H1 (cell line): ENCODE data around the gene GPC3. TPM values are rescaled to one million over a fixed set of nuclear protein-coding genes. Genes with fewer than 3 reads are reported as not detected.

Source experiments
- CTCF ChIA-PET: fragments of 300-600 bp; sonication (Branson Sonifier 250); formaldehyde crosslinking; loops from one replicate; lab custom pipeline; 2021; ENCODE audit not compliant: partially characterized antibody; lab: Charles Lee
- POLR2A ChIA-PET: fragments of 300-600 bp; sonication (Branson Sonifier 250); formaldehyde crosslinking; loops from one replicate; lab custom pipeline; 2021; ENCODE audit warnings: inconsistent platforms; ENCODE audit not compliant: partially characterized antibody; lab: Charles Lee
- DNase-seq, 2 experiments: peaks; one replicate each; pipeline versions ENCODE4 v3.0.0 to v3.0.0-alpha.2; 2010 to 2022; ENCODE audit warnings: low spot score in 2 of 2, low read depth in 1 of 2, mixed read lengths in 1 of 2
- FAIRE-seq: peaks from 2 replicates; lab custom pipeline; 2011; peaks lifted over from hg19 to GRCh38; lab: Jason Lieb, UNC
- H2AFZ ChIP-seq: 2 replicates; pipeline ENCODE4 v1.8.1; 2012; ENCODE audit warnings: low read length, inconsistent platforms
- H2AK5ac ChIP-seq: 2 replicates; pipeline ENCODE4 v1.6.1; 2013; ENCODE audit warnings: low read depth, low read length
- H2BK120ac ChIP-seq: replicated peaks from 2 replicates; pipeline ENCODE3; 2013; ENCODE audit warnings: low read depth, low read length, inconsistent platforms
- H2BK12ac ChIP-seq: 2 replicates; pipeline ENCODE4 v1.6.1; 2013; ENCODE audit warnings: low read depth, low read length
- H2BK15ac ChIP-seq: 2 replicates; pipeline ENCODE4 v1.6.1; 2013; ENCODE audit warnings: low read length
- H2BK20ac ChIP-seq: 2 replicates; pipeline ENCODE4 v1.6.1; 2013; ENCODE audit warnings: low read length
- H2BK5ac ChIP-seq: 2 replicates; pipeline ENCODE4 v1.6.1; 2013; ENCODE audit warnings: low read depth, low read length
- H3K14ac ChIP-seq: 2 replicates; pipeline ENCODE4 v1.6.1; 2013; ENCODE audit warnings: inconsistent platforms; ENCODE audit not compliant: insufficient read length
- H3K18ac ChIP-seq: 2 replicates; pipeline ENCODE4 v1.6.1; 2013; ENCODE audit warnings: low read length; ENCODE audit errors: extremely low read depth
- H3K23ac ChIP-seq: 2 replicates; pipeline ENCODE4 v1.6.1; 2013; ENCODE audit warnings: inconsistent platforms; ENCODE audit not compliant: insufficient read length
- H3K23me2 ChIP-seq: 2 replicates; pipeline ENCODE4 v1.6.1; 2013; ENCODE audit warnings: low read depth, low read length
- H3K27ac ChIP-seq: 2 replicates; pipeline ENCODE4 v1.6.1; 2011; ENCODE audit warnings: low read depth, low read length, inconsistent platforms
- H3K27me3 ChIP-seq, 4 experiments: replicated peaks in 1 of 4; 1 replicate in 1 of 4; 2 replicates in 3 of 4; pipeline versions ENCODE4 v1.6.1 to v1.8.1; 2011 to 2013; ENCODE audit warnings: low read length in 3 of 4, mild to moderate bottlenecking in 3 of 4, inconsistent platforms in 2 of 4, mixed read lengths in 2 of 4, moderate library complexity in 1 of 4; ENCODE audit not compliant: control insufficient read depth in 3 of 4, insufficient read depth in 3 of 4; ENCODE audit errors: extremely low read depth in 1 of 4
- H3K36me3 ChIP-seq, 4 experiments: 2 replicates each; pipeline versions ENCODE4 v1.6.1 to v1.8.1; 2011 to 2013; ENCODE audit warnings: mild to moderate bottlenecking in 4 of 4, low read length in 3 of 4, moderate library complexity in 2 of 4, control low read depth in 1 of 4, inconsistent platforms in 1 of 4; ENCODE audit not compliant: insufficient read depth in 4 of 4, control insufficient read depth in 2 of 4
- H3K4ac ChIP-seq: replicated peaks from 2 replicates; pipeline ENCODE3; 2013; ENCODE audit warnings: low read length, low read depth, mixed read lengths, inconsistent platforms; ENCODE audit not compliant: insufficient read length
- H3K4me1 ChIP-seq, 4 experiments: replicated peaks in 1 of 4; 1 replicate in 1 of 4; 2 replicates in 3 of 4; pipeline versions ENCODE4 v1.6.1 to v1.8.1; 2011 to 2013; ENCODE audit warnings: low read length in 3 of 4, inconsistent platforms in 2 of 4, mixed read lengths in 1 of 4; ENCODE audit not compliant: insufficient read depth in 4 of 4, control insufficient read depth in 3 of 4
- H3K4me2 ChIP-seq, 2 experiments: 2 replicates each; pipeline versions ENCODE4 v1.6.1 to v1.8.1; 2011 to 2013; ENCODE audit warnings: low read depth in 2 of 2, low read length in 2 of 2, control low read depth in 1 of 2, inconsistent platforms in 1 of 2, mild to moderate bottlenecking in 1 of 2; ENCODE audit not compliant: insufficient read depth in 1 of 2
- H3K4me3 ChIP-seq, 4 experiments: fragments of 200-600, 300-600 bp in 1 of 4; sonication (generic), shearing (Covaris generic), sonication (Bioruptor Twin) in 1 of 4; 2 replicates each; pipeline versions ENCODE4 v1.5.1 to v1.8.1; 2011 to 2016; ENCODE audit warnings: low read length in 4 of 4, low read depth in 3 of 4, control low read depth in 2 of 4, inconsistent platforms in 2 of 4, mild to moderate bottlenecking in 2 of 4, mixed read lengths in 1 of 4, moderate library complexity in 1 of 4; ENCODE audit not compliant: insufficient read depth in 2 of 4; ENCODE audit errors: extremely low read depth in 1 of 4
- H3K56ac ChIP-seq: replicated peaks from 2 replicates; pipeline ENCODE3; 2013; ENCODE audit warnings: low read depth, mild to moderate bottlenecking, mixed read lengths, low read length, inconsistent platforms; ENCODE audit not compliant: insufficient read length
- H3K79me1 ChIP-seq: 2 replicates; pipeline ENCODE4 v1.6.1; 2013; ENCODE audit warnings: low read depth, low read length, control low read depth
- H3K79me2 ChIP-seq, 2 experiments: 2 replicates each; pipeline versions ENCODE4 v1.6.1 to v1.8.1; 2012 to 2013; ENCODE audit warnings: low read length in 2 of 2, mild to moderate bottlenecking in 2 of 2, inconsistent platforms in 1 of 2; ENCODE audit not compliant: insufficient read depth in 2 of 2, control insufficient read depth in 1 of 2
- H3K9ac ChIP-seq, 4 experiments: replicated peaks in 1 of 4; 1 replicate in 1 of 4; 2 replicates in 3 of 4; pipeline versions ENCODE4 v1.6.1 to v1.8.1; 2011 to 2013; ENCODE audit warnings: low read depth in 3 of 4, low read length in 3 of 4, control low read depth in 2 of 4, mild to moderate bottlenecking in 2 of 4, moderate library complexity in 2 of 4, inconsistent platforms in 1 of 4; ENCODE audit errors: extremely low read depth in 1 of 4
- H3K9me3 ChIP-seq, 2 experiments: 2 replicates each; pipeline versions ENCODE4 v1.6.1 to v1.8.1; 2012 to 2013; ENCODE audit warnings: mild to moderate bottlenecking in 2 of 2, moderate library complexity in 2 of 2, control low read depth in 1 of 2, inconsistent platforms in 1 of 2, low read depth in 1 of 2, low read length in 1 of 2, mixed read lengths in 1 of 2; ENCODE audit not compliant: insufficient read depth in 2 of 2
- H4K20me1 ChIP-seq, 2 experiments: replicated peaks in 1 of 2; 2 replicates each; pipeline versions ENCODE3 to v1.8.1; 2011 to 2013; ENCODE audit warnings: inconsistent platforms in 2 of 2, low read length in 2 of 2, mild to moderate bottlenecking in 1 of 2; ENCODE audit not compliant: insufficient read depth in 2 of 2, control insufficient read depth in 1 of 2
- H4K5ac ChIP-seq: 2 replicates; pipeline ENCODE4 v1.6.1; 2013; ENCODE audit warnings: low read length, low read depth, mixed read lengths, inconsistent platforms; ENCODE audit not compliant: insufficient read length
- H4K8ac ChIP-seq: 2 replicates; pipeline ENCODE4 v1.8.0; 2013; ENCODE audit warnings: mild to moderate bottlenecking, moderate library complexity, low read length, inconsistent platforms; ENCODE audit not compliant: insufficient read depth; ENCODE audit errors: extremely low read depth
- H4K91ac ChIP-seq: replicated peaks from 2 replicates; pipeline ENCODE3; 2013; ENCODE audit warnings: low read length, mixed read lengths, inconsistent platforms; ENCODE audit not compliant: insufficient read length
- CBX8 ChIP-seq: fragments of 300-800, 300-1000 bp; sonication (generic); IDR thresholded peaks from 2 replicates; pipeline ENCODE4 v1.7.1; 2016; ENCODE audit warnings: low read depth, low read length, borderline replicate concordance
- CHD2 ChIP-seq: IDR thresholded peaks from 2 replicates; pipeline ENCODE4 v1.6.1; 2012; ENCODE audit warnings: low read length, improper control_type of control experiment
- EGR1 ChIP-seq: IDR thresholded peaks from 2 replicates; pipeline ENCODE4 v1.6.1; 2011; ENCODE audit warnings: low read depth, low read length, borderline replicate concordance
- EZH2 ChIP-seq: fragments of 200-600 bp; sonication (generic); IDR thresholded peaks from 2 replicates; pipeline ENCODE4 v1.7.1; 2012; ENCODE audit warnings: low read depth, mild to moderate bottlenecking, moderate library complexity, low read length, inconsistent platforms; ENCODE audit not compliant: severe bottlenecking
- JUND ChIP-seq: IDR thresholded peaks from 2 replicates; pipeline ENCODE4 v1.6.1; 2011; ENCODE audit warnings: mild to moderate bottlenecking, improper control_type of control experiment, low read length
- KDM5A ChIP-seq: fragments of 200-600 bp; IDR thresholded peaks from 2 replicates; pipeline ENCODE4 v1.7.1; 2012; ENCODE audit warnings: mild to moderate bottlenecking, low read length, inconsistent platforms, mixed read lengths
- POLR2A ChIP-seq, 2 experiments: IDR thresholded peaks; 1 replicate in 1 of 2; 2 replicates in 1 of 2; pipeline ENCODE4 v1.6.1; 2011; ENCODE audit warnings: low read depth in 2 of 2, low read length in 2 of 2, mild to moderate bottlenecking in 2 of 2; ENCODE audit errors: control extremely low read depth in 1 of 2
- SIX5 ChIP-seq: IDR thresholded peaks from 2 replicates; pipeline ENCODE4 v1.6.1; 2011; ENCODE audit warnings: mild to moderate bottlenecking, low read depth, low read length
- TBP ChIP-seq: IDR thresholded peaks from 2 replicates; pipeline ENCODE4 v1.6.1; 2011; ENCODE audit warnings: low read depth, low read length, improper control_type of control experiment
- WGBS, 2 experiments: shearing (Covaris generic) in 1 of 2; methylation state at CpG; one replicate each; pipeline versions ENCODE4 v1.1.6 to v1.1.7; 2013 to 2015; ENCODE audit warnings: low lambda C conversion rate in 2 of 2, mixed read lengths in 2 of 2, inconsistent platforms in 1 of 2, low coverage in 1 of 2, missing lambda C conversion rate in 1 of 2; ENCODE audit not compliant: insufficient replicate concordance in 2 of 2, insufficient coverage in 1 of 2, insufficient read length in 1 of 2; ENCODE audit errors: extremely low coverage in 1 of 2, missing lambda C conversion rate in 1 of 2; 5-methylcytosine and 5-hydroxymethylcytosine counted together
- polyA plus RNA-seq, 7 experiments: library from polyadenylated mRNA; depleted of rRNA in 3 of 7; stranded (reverse) in 5 of 7; unstranded in 2 of 7; fragments of >200 nt in 5 of 7; fragments of 200-250 nt in 2 of 7; gene quantifications; 1 replicate in 5 of 7; 2 replicates in 1 of 7; 4 replicates in 1 of 7; pipeline versions ENCODE4 v1.2.1 to v1.2.3, GENCODE V29; 2011 to 2013; ENCODE audit warnings: missing spikeins in 2 of 7, mixed read lengths in 2 of 7
- total RNA-seq: library from RNA; stranded (reverse); fragmentation: NEBNext Ultra II Directional; extraction: Animal tissue kit (Norgen Biotek cat#: 25700); gene quantifications from 2 replicates; pipeline ENCODE4 v1.2.1, GENCODE V29; 2021

The GPC3 gene
- total and polyA plus RNA-seq, 2 of the 8 experiments (the other 6 are each of a cell fraction or from before 2014, with no cell fraction given): 64.8 to 71.9 TPM

DNA sequence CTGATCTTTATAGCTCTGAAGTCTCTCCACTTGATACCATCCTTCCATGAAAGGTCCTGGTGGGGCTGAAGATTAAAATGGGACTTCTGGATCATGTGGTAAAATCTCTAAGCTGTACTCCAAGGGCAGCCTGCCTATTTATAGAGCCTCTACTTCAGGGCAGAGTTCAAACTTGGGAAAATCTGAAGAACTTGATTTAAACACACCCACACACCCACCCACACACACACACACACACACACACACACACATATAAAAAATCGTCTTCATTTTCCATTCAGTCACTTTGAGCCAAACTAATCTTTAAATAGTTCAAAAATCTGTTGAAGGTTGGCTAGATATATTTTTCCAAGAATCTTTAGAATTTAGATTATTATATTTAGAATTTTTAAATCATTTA, 335.2 kb downstream of the GPC3 start:
- FAIRE-seq: no peak
- WGBS, 2 experiments: 56% methylated on average over 1 of the region's 1 CpG; no CpG with 5 or more reads in 1 of the 2 experiments
- H3K27ac ChIP-seq: no peak overlapping the region

More for the DNA sequence above, 335.2 kb downstream of the GPC3 start:
- Histone ChIP-seq H3K9me3 (no peaks in the 10 kb centered on the region), H4K91ac (no peak overlapping the region), H3K4me2 (no peak overlapping the region), H3K23ac (no peak overlapping the region), H4K20me1 (no peaks in the 10 kb centered on the region), H3K27me3 (no peaks in the 10 kb centered on the region), H2BK12ac (no peak overlapping the region), H3K23me2 (no peaks in the 10 kb centered on the region), H3K4me1 (peaks cover 0 to 17% (median 4%) of the 10 kb centered on the region in 4 experiments; a peak in 5 of 7 replicates), H2AK5ac (no peak overlapping the region), H2BK120ac (no peak overlapping the region), H3K79me2 (no peaks in the 10 kb centered on the region), H3K56ac (no peak overlapping the region), H3K4me3 (no peak overlapping the region; a peak in 2 of 8 replicates), H3K79me1 (no peaks in the 10 kb centered on the region), H3K9ac (no peak overlapping the region), H2BK20ac (0 out of 2 replicates have a peak overlapping the region, but pooled peaks have one; percentile 48), H4K8ac (no peak overlapping the region), H2AFZ (no peak overlapping the region), H2BK5ac (no peak overlapping the region; the same call in 1 of the 2 replicates), H3K18ac (peak overlapping the region; percentile 32; the same call in 1 of the 2 replicates), H3K4ac (no peak overlapping the region), H3K14ac (no peak overlapping the region), H4K5ac (no peak overlapping the region), H3K36me3 (no peaks in the 10 kb centered on the region), H2BK15ac (no peak overlapping the region)
- POLR2A ChIA-PET: no interaction called here
- DNase-seq: no peak
- TF ChIP-seq TBP: no peak
- no peak for TF ChIP-seq KDM5A
- TF ChIP-seq JUND: no peak
- no peak for TF ChIP-seq EZH2
- TF ChIP-seq SIX5: no peak
- no peak for TF ChIP-seq POLR2A (IDR thresholded peaks at IDR 0.05; ENCODE audit: control extremely low read depth in 1 of 2, low read depth in 2 of 2, low read length in 2 of 2)
- no peak for TF ChIP-seq CBX8
- TF ChIP-seq CHD2: no peak
- TF ChIP-seq EGR1: no peak
- CTCF ChIA-PET: interaction anchor here (1.2 to 1.6 kb wide), 2 partner anchors 20 to 645 kb away, joined by 3 to 6 read pairs; no protein-coding TSS in a partner anchor
